Hematopoietic multipotent progenitor cell treated with erythropoietin and hydrocortisone succinate and interleukin-3 and kit ligand, for 4 days (in vitro differentiated cells): Measurements from ENCODE around the gene CHST11.

Experiments used
- DNase-seq: peaks from one replicate; pipeline ENCODE4 v3.0.0-alpha.2; 2015

Gene CHST11

GRCh38 chr12:104684884-104685283, 228.1 kb downstream of the CHST11 start:
- DNase-seq, result peak; percentile 55

DNA sequence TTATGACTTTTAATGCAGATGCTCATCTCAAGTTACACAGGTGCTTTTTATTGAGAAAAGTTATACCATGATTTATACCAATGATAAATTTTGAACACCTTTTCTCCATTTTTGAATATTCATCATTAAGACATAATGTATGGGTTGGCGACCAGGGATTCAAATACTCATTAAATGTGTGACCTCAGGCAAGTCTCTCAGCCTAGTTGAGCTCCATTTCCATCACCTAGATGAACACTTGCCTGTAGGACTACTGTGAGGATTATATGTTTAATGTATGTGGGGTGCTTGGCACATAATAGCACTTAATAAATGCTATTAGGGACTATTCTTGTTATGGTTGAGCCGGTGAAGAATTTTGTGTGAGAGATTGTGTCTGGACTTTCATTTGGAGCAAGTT, 228.6 kb downstream of the CHST11 start:
- no peak for DNase-seq

DNA sequence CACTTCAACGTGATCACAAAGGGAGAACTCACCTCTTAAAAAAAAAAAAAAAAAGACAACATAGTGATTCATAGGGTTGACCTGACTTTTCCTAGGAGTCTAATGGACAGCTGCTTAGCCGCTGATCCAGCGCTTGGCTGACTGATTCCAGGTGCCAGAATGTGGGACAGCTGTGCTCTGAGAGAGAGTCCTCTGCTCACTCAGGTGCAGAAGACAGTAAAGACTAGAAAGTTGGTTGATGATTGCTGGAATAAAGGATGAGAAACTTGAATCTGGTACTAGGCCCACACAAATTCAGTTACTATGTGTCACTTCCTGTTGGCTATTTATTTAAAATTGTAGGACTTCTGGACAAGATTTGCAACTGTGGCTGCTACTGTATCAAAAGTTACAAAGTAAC, 229.4 kb downstream of the CHST11 start:
- no peak for DNase-seq

DNA sequence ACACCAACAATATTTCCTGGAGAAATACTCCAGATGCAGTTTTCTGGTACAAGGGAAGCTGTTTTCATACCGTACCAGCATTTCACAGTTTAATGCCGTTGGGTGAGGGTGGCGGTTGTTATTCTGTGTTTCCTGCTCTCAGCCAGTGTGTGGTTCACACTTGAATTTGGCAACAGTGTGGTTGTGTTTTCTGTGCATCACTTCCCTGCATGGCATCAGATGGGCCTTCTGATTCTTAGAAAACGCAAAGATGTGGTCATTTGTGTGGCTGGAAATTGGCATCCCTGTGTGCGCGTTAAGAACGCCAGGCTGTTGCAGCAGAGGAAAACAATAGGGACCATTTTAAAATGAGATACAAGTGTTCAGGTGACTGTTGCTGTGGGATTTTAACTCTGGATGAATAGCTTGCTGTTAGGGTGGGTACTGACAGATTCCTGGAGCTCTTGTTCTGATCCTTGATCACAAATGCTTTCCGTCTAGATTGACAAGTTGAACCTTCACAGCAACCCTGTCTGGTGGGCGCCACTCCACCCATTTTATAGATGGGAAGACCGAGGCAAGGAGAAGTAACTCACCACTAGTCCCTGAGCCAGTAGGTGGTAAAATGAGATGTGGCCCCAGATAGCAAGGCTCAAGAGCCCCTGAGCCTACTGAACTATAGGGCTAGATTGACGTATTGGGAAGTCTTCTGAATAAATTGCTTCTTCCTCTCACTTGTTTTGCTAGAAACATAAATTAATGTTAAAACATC, 231.2 kb downstream of the CHST11 start:
- DNase-seq, result peak; percentile 91

DNA sequence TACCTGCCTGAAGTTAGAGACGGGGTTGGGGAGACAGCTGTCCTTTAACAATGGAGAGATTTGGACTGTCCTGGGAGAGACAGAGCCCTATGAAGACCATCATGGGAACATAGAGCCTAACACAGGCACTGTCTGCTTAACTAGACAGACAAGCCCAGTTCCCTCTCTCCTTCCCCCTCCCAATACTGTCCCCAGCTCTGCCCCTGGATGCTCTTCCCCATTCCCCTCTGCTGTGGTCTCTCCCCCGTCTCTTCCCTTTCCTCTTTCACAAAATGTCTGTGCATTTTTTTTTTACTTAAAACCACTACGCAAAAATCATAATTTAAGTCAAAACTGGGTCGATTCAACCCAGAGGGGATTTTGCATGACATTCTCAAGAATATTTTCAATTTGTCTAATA, 232.9 kb downstream of the CHST11 start:
- DNase-seq, result peak; percentile 66

DNA sequence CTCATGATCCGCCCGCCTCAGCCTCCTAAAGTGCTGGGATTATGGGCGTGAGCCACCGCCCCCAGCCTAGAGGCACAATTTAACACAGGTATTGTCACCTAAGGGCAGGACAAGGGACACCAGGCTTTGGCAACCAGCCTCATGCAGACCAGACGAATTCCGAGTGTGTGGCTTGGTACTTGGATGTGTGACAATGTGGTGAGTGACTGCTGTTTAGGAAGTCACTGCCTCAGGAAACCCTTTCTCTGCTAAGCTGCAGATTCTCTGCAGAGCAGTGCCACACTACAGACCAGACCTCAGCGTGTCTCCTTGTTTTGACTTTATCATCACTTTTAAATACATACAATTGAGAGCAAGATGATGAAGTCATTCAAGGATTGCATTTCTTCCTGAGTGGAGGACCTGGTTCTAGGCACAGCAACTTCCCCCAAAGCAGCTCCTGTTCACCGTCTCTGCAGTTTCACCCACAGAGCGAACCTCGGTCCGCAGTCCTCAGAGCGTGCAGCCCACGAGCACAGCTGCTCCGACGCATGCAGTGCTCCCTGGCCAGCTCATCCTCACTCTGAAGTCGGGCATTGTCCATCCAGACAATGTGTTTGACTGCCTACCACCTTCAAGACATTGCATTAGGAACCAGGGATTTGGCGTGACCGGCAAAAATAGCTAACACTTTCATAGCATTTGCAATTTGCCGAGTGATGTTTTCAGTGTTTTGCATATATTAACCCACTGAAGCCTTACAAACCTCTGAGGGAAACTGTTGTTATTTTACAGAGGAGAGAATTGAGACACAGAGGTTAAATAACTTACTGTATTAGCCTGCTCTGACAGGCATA, 235.2 kb downstream of the CHST11 start:
- peak; percentile 55 for DNase-seq

GRCh38 chr12:104692557-104693218, 235.9 kb downstream of the CHST11 start:
- peak; percentile 63 for DNase-seq

- DNase-seq, result no peak
Measured at GRCh38 chr12:104693493-104693892, 236.7 kb downstream of the CHST11 start.

- no peak for DNase-seq
Measured at GRCh38 chr12:104694161-104694560, 237.4 kb downstream of the CHST11 start.

DNA sequence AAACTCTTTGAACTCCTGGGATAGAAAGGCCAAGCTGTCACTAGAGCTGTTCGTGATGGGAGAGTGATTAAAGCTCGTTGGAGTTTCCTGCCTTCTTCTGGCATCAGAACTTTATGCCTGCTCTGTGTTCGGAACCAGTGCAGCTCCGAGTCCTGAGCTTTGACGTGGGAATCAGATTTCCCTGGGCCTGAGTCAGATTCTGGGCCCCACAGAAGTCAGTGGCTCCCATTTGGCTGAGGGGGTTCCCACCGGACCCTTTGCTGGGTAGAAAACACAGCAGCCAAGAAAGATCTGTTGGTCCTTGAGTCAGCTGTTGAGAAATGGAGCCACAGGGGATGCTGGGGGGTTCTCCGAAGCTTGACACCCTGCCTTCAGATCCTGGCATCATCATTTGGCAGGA, 238.0 kb downstream of the CHST11 start:
- DNase-seq, result no peak

- DNase-seq, result peak; percentile 82
Measured at GRCh38 chr12:104695453-104696148, 238.9 kb downstream of the CHST11 start.

DNA sequence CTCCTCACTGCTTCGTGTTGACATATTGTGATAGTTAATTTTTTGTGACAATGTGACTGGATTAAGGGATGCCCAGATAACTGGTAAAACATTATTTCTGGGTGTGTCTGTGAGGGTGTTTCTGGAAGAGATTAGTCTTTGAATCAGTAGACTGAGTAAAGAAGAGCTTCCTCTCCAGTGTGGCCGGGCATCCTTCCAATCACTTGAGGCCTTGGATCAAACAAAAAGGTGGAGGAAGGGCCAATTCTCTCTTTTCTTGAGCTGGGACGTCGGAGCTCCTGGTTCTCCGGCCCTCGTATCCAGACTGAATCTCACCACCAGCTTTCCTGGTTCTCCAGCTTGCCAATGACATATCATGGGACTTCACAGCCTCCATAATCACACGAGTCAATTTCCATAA, 240.4 kb downstream of the CHST11 start:
- no peak for DNase-seq

DNA sequence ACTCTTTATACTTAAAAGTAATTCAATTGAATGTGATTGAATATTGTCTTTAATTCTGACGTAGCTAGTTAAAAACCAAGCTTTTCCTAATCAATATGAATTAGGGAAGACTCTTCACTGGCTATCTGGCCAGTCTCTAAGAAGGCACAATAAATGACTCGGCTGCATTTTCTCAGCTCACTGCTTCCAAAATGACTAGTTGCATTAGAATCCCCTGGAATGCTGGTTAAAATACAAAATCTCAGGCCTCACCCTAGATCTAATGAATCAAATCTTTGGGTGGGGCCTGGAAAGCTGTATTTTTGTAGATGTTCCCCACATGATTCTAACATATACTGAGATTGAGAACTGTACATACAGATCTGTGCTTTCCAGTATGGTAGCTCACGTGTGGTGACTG, 242.1 kb downstream of the CHST11 start:
- DNase-seq, result no peak

- peak; percentile 72 for DNase-seq
Measured at GRCh38 chr12:104699489-104700190, 242.9 kb downstream of the CHST11 start.

GRCh38 chr12:104700324-104700723, 243.6 kb downstream of the CHST11 start:
- no peak for DNase-seq

DNA sequence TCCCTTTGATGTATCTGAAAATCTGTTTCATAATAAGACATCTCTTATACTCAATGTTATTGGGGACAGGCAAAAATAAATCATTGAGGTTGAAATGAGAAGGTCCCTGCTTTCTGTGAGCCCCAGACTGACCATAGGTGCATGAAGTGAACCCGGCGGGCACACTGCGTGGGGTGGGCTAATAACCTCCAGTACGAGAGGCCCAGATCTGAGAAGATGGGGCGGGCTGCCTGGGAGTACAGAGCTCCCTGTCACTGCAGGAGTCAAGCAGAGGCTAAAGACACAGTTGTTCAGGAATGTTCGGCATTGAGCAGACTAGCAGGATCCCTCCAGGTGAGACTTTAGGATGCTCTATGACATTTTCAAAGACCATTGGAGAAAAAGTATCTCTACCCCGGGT, 244.6 kb downstream of the CHST11 start:
- DNase-seq, result no peak

- DNase-seq, result no peak
Measured at GRCh38 chr12:104701756-104702155, 245.0 kb downstream of the CHST11 start.

GRCh38 chr12:104702565-104703139, 245.9 kb downstream of the CHST11 start:
- no peak for DNase-seq

DNA sequence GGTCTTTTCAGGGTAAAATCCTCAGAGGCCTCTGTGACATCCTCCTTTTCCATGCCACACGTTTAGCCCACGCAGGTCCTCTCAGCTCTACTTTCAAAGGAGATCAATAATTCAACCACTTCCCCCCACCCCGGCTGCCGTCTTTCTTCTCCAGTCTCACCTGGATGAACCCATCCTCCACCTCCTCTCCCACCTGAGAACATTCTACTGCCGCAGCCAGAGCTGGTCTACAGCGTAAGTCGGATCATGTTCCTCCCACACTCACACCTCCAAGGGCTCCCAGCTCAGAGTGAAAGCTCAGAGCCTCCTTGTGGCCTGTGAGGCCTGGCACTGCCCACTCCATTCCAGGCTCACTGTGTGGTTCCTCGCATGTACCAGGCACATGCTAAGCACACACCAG, 246.6 kb downstream of the CHST11 start:
- no peak for DNase-seq

DNA sequence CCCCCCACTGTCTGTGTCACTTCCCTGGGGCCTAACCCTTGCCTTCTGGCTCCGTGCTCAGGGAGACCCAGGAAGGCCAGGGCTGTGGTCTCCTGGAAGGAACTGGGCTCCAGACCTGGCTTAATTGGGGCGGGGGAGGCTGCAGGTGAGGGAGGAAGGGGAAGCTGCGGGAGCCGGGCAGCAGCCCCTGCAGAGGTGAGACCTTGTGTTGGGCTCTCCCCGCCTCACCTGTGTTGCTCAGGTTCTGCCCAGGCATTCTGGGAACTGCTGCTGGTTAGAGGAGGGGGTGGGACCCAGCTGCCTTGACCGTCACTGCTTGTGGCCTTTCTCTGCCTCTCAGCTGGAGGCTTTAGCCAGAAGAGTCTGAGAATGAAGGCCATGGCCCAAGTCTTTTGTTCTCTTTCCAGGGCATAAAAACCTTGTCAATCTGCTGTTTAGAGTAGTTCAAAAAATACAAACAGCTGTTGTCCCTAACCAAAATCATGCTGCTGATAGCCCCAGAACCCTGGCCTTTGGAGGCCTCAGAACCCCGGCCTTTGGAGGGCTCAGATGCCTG, 247.6 kb downstream of the CHST11 start:
- no peak for DNase-seq

DNA sequence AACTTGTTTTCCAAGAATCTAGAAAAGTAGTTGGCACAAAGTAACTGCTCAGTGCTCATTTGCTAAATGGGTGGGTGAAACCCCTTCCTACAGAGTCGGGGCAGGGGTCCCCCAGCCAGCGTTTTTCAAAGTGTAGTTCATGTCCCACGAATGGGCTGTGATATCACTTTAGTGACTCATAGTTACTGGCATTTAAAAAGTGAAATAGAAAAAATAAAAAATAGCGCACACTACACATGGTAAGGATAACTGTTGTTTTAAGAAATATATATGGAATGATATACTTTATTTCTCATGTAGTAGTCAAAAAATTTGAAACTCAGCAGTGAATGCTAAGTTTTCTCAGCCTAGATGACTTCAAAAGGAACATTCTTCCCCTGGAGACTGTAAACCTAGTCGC, 250.4 kb downstream of the CHST11 start:
- DNase-seq, result no peak
